HCT116 (cell line): ENCODE measurements around the gene KIF26A.

Experiments
- CTCF ChIP-seq, 3 experiments: fragments of 200-600 bp in 1 of 3; sonication (generic) in 1 of 3; IDR thresholded peaks in 2 of 3; conservative IDR thresholded peaks in 1 of 3; 2 replicates each; pipeline ENCODE4 v1.5.1; 2012 to 2017; ENCODE audit warnings: low read depth in 2 of 3, low read length in 2 of 3, antibody characterized with exemption in 1 of 3, borderline replicate concordance in 1 of 3, control low read depth in 1 of 3, mild to moderate bottlenecking in 1 of 3, mixed read lengths in 1 of 3, mixed run types in 1 of 3, moderate library complexity in 1 of 3; ENCODE audit not compliant: insufficient read depth in 1 of 3
- TF ChIP-seq, protein P1 (sequence below): IDR thresholded peaks from 2 replicates; pipeline ENCODE4 v1.6.1; 2012; ENCODE audit warnings: low read depth

DNA sequence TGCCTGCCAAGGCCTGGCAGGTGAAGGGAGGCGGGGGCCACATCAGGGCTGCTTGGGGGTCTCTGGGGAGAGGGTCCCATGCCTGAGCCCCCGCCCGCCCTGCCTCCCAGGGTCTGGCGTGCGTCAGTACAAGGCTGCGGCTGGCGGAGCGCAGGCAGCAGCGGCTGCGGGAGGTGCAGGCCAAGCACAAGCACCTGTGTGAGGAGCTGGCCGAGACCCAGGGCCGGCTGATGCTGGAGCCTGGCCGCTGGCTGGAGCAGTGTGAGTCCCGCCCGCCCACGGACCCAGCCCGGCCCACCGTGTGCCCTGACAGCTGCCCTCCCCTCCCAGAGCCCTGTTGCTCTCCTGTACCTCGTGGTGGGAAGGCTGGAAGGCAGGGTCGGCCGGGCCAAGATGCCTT lies 40.7 kb downstream of the KIF26A start:
- no peak for TF ChIP-seq CTCF (IDR thresholded peaks at IDR 0.05 in 2 of 3, conservative IDR thresholded peaks at IDR 0.05 in 1 of 3; ENCODE audit: borderline replicate concordance in 1 of 3, insufficient read depth in 1 of 3, low read depth in 2 of 3, low read length in 2 of 3)
- TF ChIP-seq, protein P1, sequence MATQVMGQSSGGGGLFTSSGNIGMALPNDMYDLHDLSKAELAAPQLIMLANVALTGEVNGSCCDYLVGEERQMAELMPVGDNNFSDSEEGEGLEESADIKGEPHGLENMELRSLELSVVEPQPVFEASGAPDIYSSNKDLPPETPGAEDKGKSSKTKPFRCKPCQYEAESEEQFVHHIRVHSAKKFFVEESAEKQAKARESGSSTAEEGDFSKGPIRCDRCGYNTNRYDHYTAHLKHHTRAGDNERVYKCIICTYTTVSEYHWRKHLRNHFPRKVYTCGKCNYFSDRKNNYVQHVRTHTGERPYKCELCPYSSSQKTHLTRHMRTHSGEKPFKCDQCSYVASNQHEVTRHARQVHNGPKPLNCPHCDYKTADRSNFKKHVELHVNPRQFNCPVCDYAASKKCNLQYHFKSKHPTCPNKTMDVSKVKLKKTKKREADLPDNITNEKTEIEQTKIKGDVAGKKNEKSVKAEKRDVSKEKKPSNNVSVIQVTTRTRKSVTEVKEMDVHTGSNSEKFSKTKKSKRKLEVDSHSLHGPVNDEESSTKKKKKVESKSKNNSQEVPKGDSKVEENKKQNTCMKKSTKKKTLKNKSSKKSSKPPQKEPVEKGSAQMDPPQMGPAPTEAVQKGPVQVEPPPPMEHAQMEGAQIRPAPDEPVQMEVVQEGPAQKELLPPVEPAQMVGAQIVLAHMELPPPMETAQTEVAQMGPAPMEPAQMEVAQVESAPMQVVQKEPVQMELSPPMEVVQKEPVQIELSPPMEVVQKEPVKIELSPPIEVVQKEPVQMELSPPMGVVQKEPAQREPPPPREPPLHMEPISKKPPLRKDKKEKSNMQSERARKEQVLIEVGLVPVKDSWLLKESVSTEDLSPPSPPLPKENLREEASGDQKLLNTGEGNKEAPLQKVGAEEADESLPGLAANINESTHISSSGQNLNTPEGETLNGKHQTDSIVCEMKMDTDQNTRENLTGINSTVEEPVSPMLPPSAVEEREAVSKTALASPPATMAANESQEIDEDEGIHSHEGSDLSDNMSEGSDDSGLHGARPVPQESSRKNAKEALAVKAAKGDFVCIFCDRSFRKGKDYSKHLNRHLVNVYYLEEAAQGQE = no peak
